SK-N-SH (cell line): ENCODE results near the gene CDHR3. TPM values are rescaled to one million over a fixed set of nuclear protein-coding genes. Genes with fewer than 3 reads are reported as not detected.

ENCODE experiments used
- CTCF ChIA-PET: fragments of 300-600, 350-600 bp; formaldehyde crosslinking; extraction: SDS; loops from one replicate; lab custom pipeline; 2021; lab: Yijun Ruan, JAX
- POLR2A ChIA-PET: fragments of 350-600 bp; sonication (Branson Sonifier 250); formaldehyde crosslinking; extraction: SDS; loops from one replicate; lab custom pipeline; 2020; ENCODE audit warnings: antibody characterized with exemption, inconsistent platforms; lab: Yijun Ruan, JAX
- DNase-seq: peaks from one replicate; pipeline ENCODE4 v3.0.0; 2012
- H2AFZ ChIP-seq: fragments of 200-600 bp; sonication (generic); 2 replicates; pipeline ENCODE4 v1.8.1; 2016; ENCODE audit warnings: antibody characterized with exemption, mild to moderate bottlenecking, low read depth
- H3F3A ChIP-seq: fragments of 200-600 bp; sonication (generic); replicated peaks from 2 replicates; pipeline ENCODE3; 2016; ENCODE audit warnings: antibody characterized with exemption, mild to moderate bottlenecking; ENCODE audit not compliant: insufficient read depth
- H3K27ac ChIP-seq, 2 experiments: fragments of 200-500 bp in 1 of 2; fragments of 200-600 bp in 1 of 2; sonication (Bioruptor generic) in 1 of 2; sonication (generic), shearing (Covaris generic) in 1 of 2; 2 replicates each; pipeline versions ENCODE4 v1.5.1 to v1.6.1; 2014 to 2016; ENCODE audit warnings: low read depth in 2 of 2, inconsistent platforms in 1 of 2, low read length in 1 of 2, mild to moderate bottlenecking in 1 of 2, mixed read lengths in 1 of 2
- H3K27me3 ChIP-seq: fragments of 200-600 bp; sonication (generic), shearing (Covaris generic); 2 replicates; pipeline ENCODE4 v1.6.1; 2016; ENCODE audit warnings: mixed run types; ENCODE audit not compliant: insufficient read depth
- H3K36me3 ChIP-seq, 2 experiments: fragments of 200-500 bp in 1 of 2; fragments of 200-600 bp in 1 of 2; sonication (Bioruptor generic) in 1 of 2; sonication (generic) in 1 of 2; replicated peaks in 1 of 2; 2 replicates each; pipeline versions ENCODE3 to v1.5.1; 2014 to 2016; ENCODE audit warnings: low read length in 1 of 2, mild to moderate bottlenecking in 1 of 2; ENCODE audit not compliant: insufficient read depth in 2 of 2, control insufficient read depth in 1 of 2
- H3K4me1 ChIP-seq, 2 experiments: fragments of 200-500 bp in 1 of 2; fragments of 200-600 bp in 1 of 2; sonication (Bioruptor generic) in 1 of 2; sonication (generic), shearing (Covaris generic) in 1 of 2; 2 replicates each; pipeline versions ENCODE4 v1.5.1 to v1.6.1; 2014 to 2016; ENCODE audit warnings: low read depth in 1 of 2, low read length in 1 of 2, mixed run types in 1 of 2; ENCODE audit not compliant: insufficient read depth in 2 of 2, control insufficient read depth in 1 of 2
- H3K4me2 ChIP-seq: fragments of 200-600 bp; sonication (generic), shearing (Covaris generic); 2 replicates; pipeline ENCODE4 v1.6.1; 2017; ENCODE audit warnings: mixed run types
- H3K4me3 ChIP-seq, 2 experiments: fragments of 200-500 bp in 1 of 2; fragments of 200-600 bp in 1 of 2; sonication (Bioruptor generic) in 1 of 2; sonication (generic), shearing (Covaris generic) in 1 of 2; 2 replicates each; pipeline versions ENCODE4 v1.5.1 to v1.8.1; 2014 to 2016; ENCODE audit warnings: low read depth in 2 of 2, inconsistent platforms in 1 of 2, low read length in 1 of 2, mild to moderate bottlenecking in 1 of 2, mixed read lengths in 1 of 2, moderate library complexity in 1 of 2
- H3K79me2 ChIP-seq: fragments of 200-600 bp; sonication (generic); 2 replicates; pipeline ENCODE4 v1.8.1; 2017; ENCODE audit warnings: mild to moderate bottlenecking; ENCODE audit not compliant: insufficient read depth
- H3K9ac ChIP-seq: fragments of 200-600 bp; sonication (generic); 2 replicates; pipeline ENCODE4 v1.6.1; 2017; ENCODE audit warnings: mixed run types
- H3K9me2 ChIP-seq: fragments of 200-600 bp; sonication (generic); 2 replicates; pipeline ENCODE4 v1.6.1; 2017; ENCODE audit warnings: mixed run types
- H3K9me3 ChIP-seq: fragments of 200-600 bp; sonication (generic); 2 replicates; pipeline ENCODE4 v1.6.1; 2017; ENCODE audit warnings: mixed run types, mild to moderate bottlenecking, moderate library complexity
- H4K20me1 ChIP-seq: fragments of 200-600 bp; sonication (generic); 2 replicates; pipeline ENCODE4 v1.6.1; 2017; ENCODE audit warnings: mild to moderate bottlenecking, mixed run types; ENCODE audit not compliant: insufficient read depth
- CHD2 ChIP-seq: fragments of 150-350 bp; IDR thresholded peaks from 2 replicates; pipeline ENCODE4 v1.6.1; 2018; ENCODE audit warnings: low read length; ENCODE audit not compliant: partially characterized antibody
- CTCF ChIP-seq: fragments of 200-600 bp; sonication (generic); IDR thresholded peaks from 2 replicates; pipeline ENCODE4 v1.6.1; 2017; ENCODE audit warnings: antibody characterized with exemption, mild to moderate bottlenecking, moderate library complexity
- ELF1 ChIP-seq: IDR thresholded peaks from 2 replicates; pipeline ENCODE4 v1.4.0; 2012
- GABPA ChIP-seq: IDR thresholded peaks from 2 replicates; pipeline ENCODE4 v1.4.0; 2012; ENCODE audit warnings: low read depth, mild to moderate bottlenecking
- GATA2 ChIP-seq: sonication (generic); formaldehyde crosslinking; IDR thresholded peaks from 2 replicates; pipeline ENCODE4 v1.5.0; 2020; ENCODE audit warnings: mild to moderate bottlenecking, missing genetic modification reagents
- IRF3 ChIP-seq: fragments of 150-350 bp; IDR thresholded peaks from 2 replicates; pipeline ENCODE4 v1.6.1; 2016; ENCODE audit warnings: mild to moderate bottlenecking, low read depth, low read length
- MXI1 ChIP-seq: IDR thresholded peaks from 2 replicates; pipeline ENCODE4 v1.6.1; 2012; ENCODE audit warnings: mild to moderate bottlenecking, low read depth, low read length, improper control_type of control experiment
- PBX3 ChIP-seq: IDR thresholded peaks from 2 replicates; pipeline ENCODE4; 2012
- RCOR1 ChIP-seq: fragments of 150-350 bp; IDR thresholded peaks from 2 replicates; pipeline ENCODE4 v1.6.1; 2017; ENCODE audit warnings: antibody characterized with exemption, low read length
- RFX5 ChIP-seq: IDR thresholded peaks from 2 replicates; pipeline ENCODE4 v1.6.1; 2012; ENCODE audit warnings: mild to moderate bottlenecking, improper control_type of control experiment, low read length
- SMC3 ChIP-seq: IDR thresholded peaks from 2 replicates; pipeline ENCODE4 v1.6.1; 2012; ENCODE audit warnings: low read depth, low read length, improper control_type of control experiment
- TCF12 ChIP-seq: IDR thresholded peaks from 2 replicates; pipeline ENCODE4 v1.4.0; 2012
- TEAD4 ChIP-seq: IDR thresholded peaks from 2 replicates; pipeline ENCODE4 v1.4.0; 2012; ENCODE audit warnings: mild to moderate bottlenecking, borderline replicate concordance; ENCODE audit not compliant: insufficient read depth
- WGBS: methylation state at CpG from one replicate; pipeline ENCODE4 v1.1.6; 2017; ENCODE audit warnings: low lambda C conversion rate; 5-methylcytosine and 5-hydroxymethylcytosine counted together
- polyA plus RNA-seq, 3 experiments: library from polyadenylated mRNA; depleted of rRNA; stranded (reverse); fragments of >200 nt; gene quantifications; 2 replicates each; pipeline ENCODE4 v1.2.3, GENCODE V29; 2012

CDHR3 gene
- polyA plus RNA-seq, 1 of the 3 experiments (the other 2 are of a cell fraction), result 7.5 TPM

- Histone ChIP-seq H3K4me1 (peaks cover 4 to 28% of the 10 kb centered on the region in 2 experiments; a peak in 2 of 4 replicates), H3K27me3 (no peaks in the 10 kb centered on the region), H3K4me3 (no peak overlapping the region), H3K9me2 (no peaks in the 10 kb centered on the region), H3K9me3 (no peaks in the 10 kb centered on the region), H3K36me3 (no peaks in the 10 kb centered on the region), H2AFZ (no peak overlapping the region), H3K4me2 (no peak overlapping the region), H3K79me2 (no peaks in the 10 kb centered on the region), H3K9ac (no peak overlapping the region), H3K27ac (no peak overlapping the region), H3F3A (no peaks in the 10 kb centered on the region), H4K20me1 (no peaks in the 10 kb centered on the region)
- 85% methylated on average over 5 of the region's 5 CpGs for WGBS
- no peak for DNase-seq
- ChIA-PET CTCF (interaction anchor here (0.7 to 13.6 kb wide), 11 partner anchors 10 to 443 kb away, joined by 3 to 356 read pairs (median 19); no protein-coding TSS in a partner anchor), POLR2A (interaction anchor here (1.0 kb wide), 1 partner anchor 104 kb away, joined by 3 read pairs; no protein-coding TSS in a partner anchor)
- TF ChIP-seq GATA2 (CRISPR knock-in tag), result no peak
- TF ChIP-seq TCF12, result no peak
- TF ChIP-seq TEAD4, result no peak
- no peak for TF ChIP-seq ELF1
- no peak for TF ChIP-seq RFX5
- no peak for TF ChIP-seq GABPA
- no peak for TF ChIP-seq RCOR1
- no peak for TF ChIP-seq IRF3
Observed at GRCh38 chr7:106038289-106038688, 75.2 kb downstream of the CDHR3 start.

- Histone ChIP-seq H3K79me2 (no peaks in the 10 kb centered on the region), H3K4me3 (no peak overlapping the region), H4K20me1 (no peaks in the 10 kb centered on the region), H3K36me3 (no peaks in the 10 kb centered on the region), H3K4me2 (no peak overlapping the region), H3K9me3 (no peaks in the 10 kb centered on the region), H3K9me2 (no peaks in the 10 kb centered on the region), H3K4me1 (peaks cover 4 to 28% of the 10 kb centered on the region in 2 experiments; a peak in 2 of 4 replicates), H3K27ac (no peak overlapping the region), H3F3A (no peaks in the 10 kb centered on the region), H2AFZ (no peak overlapping the region), H3K9ac (no peak overlapping the region), H3K27me3 (no peaks in the 10 kb centered on the region)
- ChIA-PET POLR2A (no interaction called here), CTCF (interaction anchor here (1.3 to 13.6 kb wide), 10 partner anchors 16 to 444 kb away, joined by 4 to 356 read pairs (median 99); no protein-coding TSS in a partner anchor)
- no peak for TF ChIP-seq CHD2
- TF ChIP-seq MXI1, result no peak
- no peak for TF ChIP-seq SMC3
- no peak for TF ChIP-seq IRF3
- no peak for TF ChIP-seq CTCF
- TF ChIP-seq PBX3, result no peak
- no peak for DNase-seq
- 86% methylated on average over 12 of the region's 12 CpGs for WGBS
Observed at GRCh38 chr7:106038916-106039315, 75.9 kb downstream of the CDHR3 start.
